ENCODE results near the gene ARL5A.

DNA sequence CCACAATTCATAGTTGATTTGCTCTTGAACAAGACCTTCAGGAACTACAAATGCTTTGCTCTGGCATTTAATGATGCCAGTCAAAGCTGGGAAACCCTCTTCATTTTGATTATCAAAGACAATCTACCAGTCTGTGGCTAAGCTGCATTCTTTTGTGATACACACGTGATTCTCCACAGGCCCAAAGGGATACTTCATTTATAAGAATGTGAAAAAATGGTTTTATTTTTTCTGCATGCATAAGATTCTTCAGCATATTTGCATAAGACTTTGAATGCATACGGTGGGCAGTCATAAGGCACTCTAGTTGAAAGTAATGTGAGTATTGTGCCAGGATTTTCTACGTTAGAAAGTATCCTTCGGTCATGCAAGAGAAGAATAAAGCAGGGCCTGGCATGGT, 33.0 kb upstream of the ARL5A start:
- TF ChIP-seq, protein P1, sequence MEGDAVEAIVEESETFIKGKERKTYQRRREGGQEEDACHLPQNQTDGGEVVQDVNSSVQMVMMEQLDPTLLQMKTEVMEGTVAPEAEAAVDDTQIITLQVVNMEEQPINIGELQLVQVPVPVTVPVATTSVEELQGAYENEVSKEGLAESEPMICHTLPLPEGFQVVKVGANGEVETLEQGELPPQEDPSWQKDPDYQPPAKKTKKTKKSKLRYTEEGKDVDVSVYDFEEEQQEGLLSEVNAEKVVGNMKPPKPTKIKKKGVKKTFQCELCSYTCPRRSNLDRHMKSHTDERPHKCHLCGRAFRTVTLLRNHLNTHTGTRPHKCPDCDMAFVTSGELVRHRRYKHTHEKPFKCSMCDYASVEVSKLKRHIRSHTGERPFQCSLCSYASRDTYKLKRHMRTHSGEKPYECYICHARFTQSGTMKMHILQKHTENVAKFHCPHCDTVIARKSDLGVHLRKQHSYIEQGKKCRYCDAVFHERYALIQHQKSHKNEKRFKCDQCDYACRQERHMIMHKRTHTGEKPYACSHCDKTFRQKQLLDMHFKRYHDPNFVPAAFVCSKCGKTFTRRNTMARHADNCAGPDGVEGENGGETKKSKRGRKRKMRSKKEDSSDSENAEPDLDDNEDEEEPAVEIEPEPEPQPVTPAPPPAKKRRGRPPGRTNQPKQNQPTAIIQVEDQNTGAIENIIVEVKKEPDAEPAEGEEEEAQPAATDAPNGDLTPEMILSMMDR (IDR thresholded peaks at IDR 0.05), result no peak
- no peak for TF ChIP-seq POLR2A (IDR thresholded peaks at IDR 0.05)
- no peak for TF ChIP-seq EP300 (IDR thresholded peaks at IDR 0.05)
- no peak for TF ChIP-seq POLR2AphosphoS5 (IDR thresholded peaks at IDR 0.05)

Measured in upper lobe of left lung (tissue), 4 donors.